Lower leg skin (tissue), 4 donors: ENCODE measurements around the gene FAM53B. TPM values are rescaled to one million over a fixed set of nuclear protein-coding genes. Genes with fewer than 3 reads are reported as not detected.

Source experiments
- DNase-seq, 2 donors: peaks; one replicate each; pipeline ENCODE4 v3.0.0-alpha.2; 2019; ENCODE audit warnings: low spot score in 2 of 2
- H3K4me3 ChIP-seq: fragments of 200-600 bp; sonication (generic); 2 replicates; pipeline ENCODE4 v1.5.1; 2017; ENCODE audit warnings: mild to moderate bottlenecking, low read depth; ENCODE audit not compliant: poor library complexity, severe bottlenecking
- CTCF ChIP-seq, 3 donors: fragments of 450-650 bp; IDR thresholded peaks; one replicate each; pipeline ENCODE4 v1.5.1; 2016; ENCODE audit warnings: antibody characterized with exemption in 3 of 3, mild to moderate bottlenecking in 3 of 3, moderate library complexity in 2 of 3
- POLR2A ChIP-seq, 2 donors: fragments of 450-650 bp; IDR thresholded peaks; one replicate each; pipeline ENCODE4 v1.6.1; 2016 to 2017; ENCODE audit warnings: antibody characterized with exemption in 2 of 2, mild to moderate bottlenecking in 1 of 2, moderate library complexity in 1 of 2
- WGBS, 2 donors: methylation state at CpG; one replicate each; pipeline ENCODE4 v1.1.5; 2018; 5-methylcytosine and 5-hydroxymethylcytosine counted together
- intact Hi-C: fragments of 100-400 bp; cut with DNase I; formaldehyde crosslinking; loops from one replicate; pipeline ENCODE4 v1.15.0; 2023; ENCODE audit warnings: low total_unique reads
- total RNA-seq, 4 donors: library from RNA; depleted of rRNA; stranded (reverse); fragments of >200 nt; gene quantifications; one replicate each; pipeline ENCODE4 v1.1.0, GENCODE V29; 2016

Gene FAM53B
- total RNA-seq, 4 donors from 2014 or later, result 41.5 to 69.1 (median 58.2) TPM

- no peak for DNase-seq
- WGBS, 2 donors, result 85 to 89% methylated on average over 14 of the region's 14 CpGs
- TF ChIP-seq POLR2A (IDR thresholded peaks at IDR 0.05), result no peak
These were observed 169.6 kb downstream of the FAM53B start for GRCh38 chr10:124574456-124575070.

GRCh38 chr10:124573726-124574455, 170.3 kb downstream of the FAM53B start:
- 72 to 82% methylated on average over 22 to 31 of the region's 31 CpGs for WGBS, 2 donors
- TF ChIP-seq POLR2A (IDR thresholded peaks at IDR 0.05), result no peak
- no peak for TF ChIP-seq CTCF (IDR thresholded peaks at IDR 0.05)
- no peak for DNase-seq
- intact Hi-C loops, result no loop called here
- H3K4me3 ChIP-seq, result no peak overlapping the region

More at GRCh38 chr10:124574456-124575070, 169.6 kb downstream of the FAM53B start:
- intact Hi-C loops, result loop anchor here (5.0 kb wide), 1 partner anchor 847 kb away; no protein-coding TSS in a partner anchor
- H3K4me3 ChIP-seq, result no peak overlapping the region

GRCh38 chr10:124572751-124573150, 171.4 kb downstream of the FAM53B start:
- 86 to 93% methylated on average over 11 of the region's 11 CpGs for WGBS, 2 donors
- intact Hi-C loops, result no loop called here
- DNase-seq, result no peak
- no peak overlapping the region for H3K4me3 ChIP-seq
- TF ChIP-seq POLR2A (IDR thresholded peaks at IDR 0.05), result no peak
- TF ChIP-seq CTCF (IDR thresholded peaks at IDR 0.05), result no peak

- no peak overlapping the region for H3K4me3 ChIP-seq
These were observed 173.5 kb downstream of the FAM53B start for GRCh38 chr10:124570646-124571045.

GRCh38 chr10:124569623-124570470, 174.3 kb downstream of the FAM53B start:
- no peak overlapping the region for H3K4me3 ChIP-seq
- TF ChIP-seq CTCF (IDR thresholded peaks at IDR 0.05) (no peak), POLR2A (IDR thresholded peaks at IDR 0.05) (no peak)
- WGBS, 2 donors, result 67 to 95% methylated on average over 11 of the region's 11 CpGs
- intact Hi-C loops, result no loop called here
- DNase-seq, result no peak

More at GRCh38 chr10:124570646-124571045, 173.5 kb downstream of the FAM53B start:
- 80 to 87% methylated on average over 9 of the region's 9 CpGs for WGBS, 2 donors
- TF ChIP-seq CTCF (IDR thresholded peaks at IDR 0.05) (no peak), POLR2A (IDR thresholded peaks at IDR 0.05) (no peak)
- no peak for DNase-seq
- intact Hi-C loops, result no loop called here

Other genes with a start within 250 kb of the FAM53B start
- gene EEF1AKMT2, start 47.5 kb upstream of the FAM53B start, total RNA-seq, result 10 to 100 TPM; 10.6 to 18.8 (median 14.4) TPM
- 10 to 100 TPM; 19.3 to 20.9 (median 19.9) TPM for gene ABRAXAS2, start 57.4 kb upstream of the FAM53B start, total RNA-seq
- gene ZRANB1, start 197.7 kb upstream of the FAM53B start, total RNA-seq, result 10 to 100 TPM; 26.5 to 40.6 (median 35.0) TPM